ENCODE measurements around the gene SCTR.

DNA sequence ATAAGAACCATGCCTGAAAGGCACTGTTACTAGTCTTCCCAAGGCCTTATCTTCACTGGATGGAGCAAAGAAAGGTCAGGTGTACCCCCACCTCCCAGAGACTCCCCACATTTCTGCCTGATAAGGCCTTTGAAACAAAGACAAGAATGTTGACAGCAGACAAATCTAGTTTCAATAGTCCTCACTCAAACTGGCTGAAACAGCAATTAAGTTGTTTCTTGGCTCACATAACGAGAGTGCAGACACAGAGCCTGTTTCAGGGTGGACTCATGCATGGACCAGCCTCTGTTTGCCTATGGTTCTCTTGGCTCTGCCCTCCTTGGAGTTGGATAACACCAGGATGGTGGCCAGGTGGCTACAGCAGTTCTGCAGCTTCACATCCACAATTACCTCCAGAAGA is 12.4 kb upstream of the SCTR start:
- TF ChIP-seq, protein P1, sequence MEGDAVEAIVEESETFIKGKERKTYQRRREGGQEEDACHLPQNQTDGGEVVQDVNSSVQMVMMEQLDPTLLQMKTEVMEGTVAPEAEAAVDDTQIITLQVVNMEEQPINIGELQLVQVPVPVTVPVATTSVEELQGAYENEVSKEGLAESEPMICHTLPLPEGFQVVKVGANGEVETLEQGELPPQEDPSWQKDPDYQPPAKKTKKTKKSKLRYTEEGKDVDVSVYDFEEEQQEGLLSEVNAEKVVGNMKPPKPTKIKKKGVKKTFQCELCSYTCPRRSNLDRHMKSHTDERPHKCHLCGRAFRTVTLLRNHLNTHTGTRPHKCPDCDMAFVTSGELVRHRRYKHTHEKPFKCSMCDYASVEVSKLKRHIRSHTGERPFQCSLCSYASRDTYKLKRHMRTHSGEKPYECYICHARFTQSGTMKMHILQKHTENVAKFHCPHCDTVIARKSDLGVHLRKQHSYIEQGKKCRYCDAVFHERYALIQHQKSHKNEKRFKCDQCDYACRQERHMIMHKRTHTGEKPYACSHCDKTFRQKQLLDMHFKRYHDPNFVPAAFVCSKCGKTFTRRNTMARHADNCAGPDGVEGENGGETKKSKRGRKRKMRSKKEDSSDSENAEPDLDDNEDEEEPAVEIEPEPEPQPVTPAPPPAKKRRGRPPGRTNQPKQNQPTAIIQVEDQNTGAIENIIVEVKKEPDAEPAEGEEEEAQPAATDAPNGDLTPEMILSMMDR (IDR thresholded peaks at IDR 0.05): no peak
- TF ChIP-seq POLR2A (IDR thresholded peaks at IDR 0.05): no peak
